HCT116 (cell line): Measurements from ENCODE around the gene POC1B. TPM values are rescaled to one million over a fixed set of nuclear protein-coding genes. Genes with fewer than 3 reads are reported as not detected.

Source experiments
- ATAC-seq: fragments of 200-7000 bp; cut with Tn5 transposase; 2 replicates; pipeline ENCODE4 v1.9.1; 2020; ENCODE audit warnings: mild to moderate bottlenecking, moderate library complexity
- BruUV-seq: library from RNA; stranded (reverse); fragments of 400-500 nt; replicated peaks from 2 replicates; lab custom pipeline; 2021; lab: Mats Ljungman, UMichigan
- CTCF ChIA-PET: fragments of 300-600 bp; sonication (Branson Sonifier 250); formaldehyde crosslinking; loops from one replicate; lab custom pipeline; 2021; ENCODE audit warnings: antibody characterized with exemption; lab: Charles Lee
- POLR2A ChIA-PET: fragments of 300-600, 350-600 bp; sonication (Branson Sonifier 250); formaldehyde crosslinking; loops from one replicate; lab custom pipeline; 2021; ENCODE audit warnings: antibody characterized with exemption; lab: Charles Lee
- RAD21 ChIA-PET, 2 experiments: fragments of 300-600 bp; sonication (Branson Sonifier 250); formaldehyde crosslinking; loops; one replicate each; lab custom pipeline; 2023; ENCODE audit warnings: low total read pairs in 2 of 2; ENCODE audit not compliant: uncharacterized antibody in 2 of 2, unreplicated experiment in 2 of 2, low non-redundant PET in 1 of 2; lab: Charles Lee
- DNase-seq: peaks from one replicate; pipeline ENCODE4 v3.0.0-alpha.2; 2010; ENCODE audit warnings: low read depth, low spot score
- H2AFZ ChIP-seq: fragments of 200-600 bp; shearing (Covaris generic), sonication (generic); 2 replicates; pipeline ENCODE4 v1.6.1; 2017; ENCODE audit warnings: low read depth, mixed run types, mixed read lengths, antibody characterized with exemption, low read length; ENCODE audit not compliant: poor library complexity, severe bottlenecking
- H3K27ac ChIP-seq: 2 replicates; pipeline ENCODE4 v1.5.1; 2012; ENCODE audit warnings: low read depth, low read length
- H3K27me3 ChIP-seq: fragments of 200-600 bp; sonication (generic); 2 replicates; pipeline ENCODE4 v1.6.1; 2016; ENCODE audit warnings: mixed run types, low read length, mixed read lengths; ENCODE audit not compliant: insufficient read depth
- H3K36me3 ChIP-seq, 2 experiments: fragments of 200-500 bp in 1 of 2; fragments of 200-600 bp in 1 of 2; sonication (Bioruptor generic) in 1 of 2; sonication (generic) in 1 of 2; 2 replicates each; pipeline versions ENCODE4 v1.5.1 to v1.6.1; 2014 to 2016; ENCODE audit warnings: low read length in 2 of 2, inconsistent platforms in 1 of 2, mixed read lengths in 1 of 2, mixed run types in 1 of 2; ENCODE audit not compliant: insufficient read depth in 2 of 2, control insufficient read depth in 1 of 2
- H3K4me1 ChIP-seq, 2 experiments: fragments of 200-600 bp in 1 of 2; sonication (generic) in 1 of 2; 2 replicates each; pipeline versions ENCODE4 v1.5.1 to v1.6.1; 2012 to 2017; ENCODE audit warnings: low read length in 2 of 2, inconsistent platforms in 1 of 2, mild to moderate bottlenecking in 1 of 2, mixed read lengths in 1 of 2, mixed run types in 1 of 2, moderate library complexity in 1 of 2; ENCODE audit not compliant: insufficient read depth in 2 of 2, control insufficient read depth in 1 of 2
- H3K4me2 ChIP-seq: fragments of 200-600 bp; sonication (generic); 2 replicates; pipeline ENCODE4 v1.6.1; 2017; ENCODE audit warnings: mixed run types, low read length, mixed read lengths
- H3K4me3 ChIP-seq, 2 experiments: fragments of 200-600 bp in 1 of 2; sonication (generic) in 1 of 2; replicated peaks in 1 of 2; 2 replicates each; pipeline ENCODE4 v1.5.1; 2011 to 2016; ENCODE audit warnings: low read length in 2 of 2, control low read depth in 1 of 2, low read depth in 1 of 2, mild to moderate bottlenecking in 1 of 2, mixed read lengths in 1 of 2, mixed run types in 1 of 2
- H3K79me2 ChIP-seq: fragments of 200-600 bp; sonication (generic); 2 replicates; pipeline ENCODE4 v1.6.1; 2017; ENCODE audit warnings: mild to moderate bottlenecking, mixed run types, low read length, moderate library complexity, mixed read lengths; ENCODE audit not compliant: insufficient read depth
- H3K9ac ChIP-seq: fragments of 200-600 bp; sonication (generic); 2 replicates; pipeline ENCODE4 v1.6.1; 2016; ENCODE audit warnings: low read length, mixed read lengths
- H3K9me2 ChIP-seq: fragments of 200-600 bp; sonication (generic), shearing (Covaris generic); 2 replicates; pipeline ENCODE4 v1.6.1; 2017; ENCODE audit warnings: mixed run types, mild to moderate bottlenecking, moderate library complexity; ENCODE audit not compliant: insufficient read depth
- H3K9me3 ChIP-seq, 2 experiments: fragments of 200-500 bp in 1 of 2; fragments of 200-600 bp in 1 of 2; sonication (Bioruptor generic) in 1 of 2; sonication (generic) in 1 of 2; 2 replicates each; pipeline ENCODE4 v1.6.1; 2014 to 2017; ENCODE audit warnings: low read length in 2 of 2, mixed read lengths in 2 of 2, inconsistent platforms in 1 of 2, low read depth in 1 of 2, mild to moderate bottlenecking in 1 of 2, mixed run types in 1 of 2, moderate library complexity in 1 of 2; ENCODE audit not compliant: control insufficient read depth in 1 of 2, insufficient read depth in 1 of 2
- H4K20me1 ChIP-seq: fragments of 200-600 bp; sonication (generic), shearing (Covaris generic); 2 replicates; pipeline ENCODE4 v1.6.1; 2017; ENCODE audit warnings: mixed run types, mild to moderate bottlenecking, moderate library complexity; ENCODE audit not compliant: insufficient read depth
- ATF3 ChIP-seq: IDR thresholded peaks from 2 replicates; pipeline ENCODE4 v1.6.1; 2012
- CBX3 ChIP-seq: IDR thresholded peaks from 2 replicates; pipeline ENCODE4 v1.6.1; 2012; ENCODE audit warnings: low read depth
- CEBPB ChIP-seq: IDR thresholded peaks from 2 replicates; pipeline ENCODE4 v1.6.1; 2012; ENCODE audit warnings: low read depth
- CTCF ChIP-seq, 3 experiments: fragments of 200-600 bp in 1 of 3; sonication (generic) in 1 of 3; IDR thresholded peaks in 2 of 3; conservative IDR thresholded peaks in 1 of 3; 2 replicates each; pipeline ENCODE4 v1.5.1; 2012 to 2017; ENCODE audit warnings: low read depth in 2 of 3, low read length in 2 of 3, antibody characterized with exemption in 1 of 3, borderline replicate concordance in 1 of 3, control low read depth in 1 of 3, mild to moderate bottlenecking in 1 of 3, mixed read lengths in 1 of 3, mixed run types in 1 of 3, moderate library complexity in 1 of 3; ENCODE audit not compliant: insufficient read depth in 1 of 3
- EGR1 ChIP-seq: IDR thresholded peaks from 2 replicates; pipeline ENCODE4 v1.6.1; 2012; ENCODE audit warnings: low read depth
- EZH2 ChIP-seq: fragments of 200-600 bp; sonication (generic); IDR thresholded peaks from 2 replicates; pipeline ENCODE4 v1.6.1; 2017; ENCODE audit warnings: antibody characterized with exemption, mixed run types
- FOSL1 ChIP-seq: IDR thresholded peaks from 2 replicates; pipeline ENCODE4 v1.6.1; 2012; ENCODE audit warnings: low read depth
- JUND ChIP-seq: IDR thresholded peaks from 2 replicates; pipeline ENCODE4 v1.6.1; 2012
- MAX ChIP-seq: IDR thresholded peaks from 2 replicates; pipeline ENCODE4 v1.6.1; 2012
- POLR2A ChIP-seq: IDR thresholded peaks from 2 replicates; pipeline ENCODE4 v1.7.0; 2011; ENCODE audit warnings: borderline replicate concordance; ENCODE audit not compliant: insufficient read depth, insufficient read length; ENCODE audit errors: extremely low read depth
- POLR2AphosphoS5 ChIP-seq: IDR thresholded peaks from 2 replicates; pipeline ENCODE4 v1.6.1; 2011; ENCODE audit warnings: mild to moderate bottlenecking, low read depth, low read length, moderate library complexity
- REST ChIP-seq: IDR thresholded peaks from 2 replicates; pipeline ENCODE4 v1.6.1; 2012; ENCODE audit warnings: low read depth
- SIN3A ChIP-seq: IDR thresholded peaks from 2 replicates; pipeline ENCODE4 v1.6.1; 2012; ENCODE audit warnings: low read depth
- SRF ChIP-seq: IDR thresholded peaks from 2 replicates; pipeline ENCODE4 v1.6.1; 2012; ENCODE audit warnings: low read depth
- TCF7L2 ChIP-seq: IDR thresholded peaks from 2 replicates; pipeline ENCODE4 v1.7.0; 2011; ENCODE audit warnings: borderline replicate concordance, inconsistent platforms; ENCODE audit not compliant: insufficient read depth, insufficient read length; ENCODE audit errors: extremely low read depth
- ZFX ChIP-seq: fragments of 450-650 bp; IDR thresholded peaks from 2 replicates; pipeline ENCODE4 v1.6.1; 2017
- ZNF274 ChIP-seq: fragments of 200-500 bp; sonication (Bioruptor generic); IDR thresholded peaks from 2 replicates; pipeline ENCODE4 v1.6.1; 2014; ENCODE audit warnings: mild to moderate bottlenecking, low read depth, low read length, inconsistent platforms
- intact Hi-C: fragments of 100-400 bp; cut with micrococcal nuclease; formaldehyde crosslinking; loops from 2 replicates; pipeline ENCODE4 v1.10.0; 2022
- total RNA-seq: library from RNA; stranded (reverse); gene quantifications from one replicate; pipeline ENCODE4 v1.2.1, GENCODE V29; 2021; ENCODE audit not compliant: unreplicated experiment

Gene POC1B
- total RNA-seq, 1 experiment from 2014 or later, result 14.3 TPM

- no peak for ATAC-seq
- Histone ChIP-seq H3K4me3 (no peak overlapping the region), H3K79me2 (peaks cover 22% of the 10 kb centered on the region), H3K9ac (no peak overlapping the region)
- intact Hi-C loops, result no loop called here
- CTCF ChIA-PET, result no interaction called here
- no peak for TF ChIP-seq JUND
- TF ChIP-seq, all 23 proteins: peak for 0
- DNase-seq, result no peak
- Histone ChIP-seq H3K9me3 (no peaks in the 10 kb centered on the region), H3K27ac (no peak overlapping the region), H3K36me3 (no peaks in the 10 kb centered on the region; a peak in 2 of 4 replicates), H3K27me3 (no peaks in the 10 kb centered on the region), H4K20me1 (no peaks in the 10 kb centered on the region), H3K4me1 (no peaks in the 10 kb centered on the region), H3K4me2 (no peak overlapping the region), H3K9me2 (no peaks in the 10 kb centered on the region), H2AFZ (no peak overlapping the region)
- ChIA-PET RAD21 (no interaction called here), POLR2A (no interaction called here)
- BruUV-seq, result no TSS peak
These were observed 8.1 kb downstream of the POC1B start for GRCh38 chr12:89517720-89518119.

GRCh38 chr12:89516633-89517032 is 9.2 kb downstream of the POC1B start:
- TF ChIP-seq CBX3 (no peak), POLR2A (no peak), CEBPB (no peak), SIN3A (no peak), MAX (no peak), JUND (no peak), TCF7L2 (no peak), ZNF274 (no peak), REST (no peak), POLR2AphosphoS5 (no peak), FOSL1 (no peak), EZH2 (no peak), CTCF (IDR thresholded peaks at IDR 0.05 in 2 of 3, conservative IDR thresholded peaks at IDR 0.05 in 1 of 3; ENCODE audit: borderline replicate concordance in 1 of 3, insufficient read depth in 1 of 3, low read depth in 2 of 3, low read length in 2 of 3) (no peak), ATF3 (no peak), SRF (no peak), ZFX (no peak), EGR1 (no peak)
- TF ChIP-seq, all 23 proteins: peak for 0
- Histone ChIP-seq H3K9me3 (no peaks in the 10 kb centered on the region), H4K20me1 (no peaks in the 10 kb centered on the region), H3K27ac (no peak overlapping the region), H3K4me2 (no peak overlapping the region), H3K9me2 (no peaks in the 10 kb centered on the region), H3K4me1 (no peaks in the 10 kb centered on the region), H3K36me3 (no peaks in the 10 kb centered on the region), H2AFZ (no peak overlapping the region), H3K9ac (no peak overlapping the region), H3K79me2 (peaks cover 15% of the 10 kb centered on the region), H3K27me3 (no peaks in the 10 kb centered on the region), H3K4me3 (no peak overlapping the region)
- ChIA-PET CTCF (no interaction called here), RAD21 (no interaction called here), POLR2A (no interaction called here)
- no TSS peak for BruUV-seq
- DNase-seq, result no peak
- intact Hi-C loops, result no loop called here
- no peak for ATAC-seq
